HL-60 (cell line): ENCODE measurements around the gene SCUBE1.

Experiments used
- DNase-seq, 2 experiments: peaks; one replicate each; pipeline ENCODE4 v3.0.0-alpha.2; 2010 to 2020; ENCODE audit warnings: low read depth in 1 of 2, low spot score in 1 of 2
- H3K27ac ChIP-seq: fragments of 250-450 bp; sonication (Bioruptor Pico); replicated peaks from 2 replicates; pipeline ENCODE4 v1.5.1; 2020; ENCODE audit warnings: mild to moderate bottlenecking, moderate library complexity
- H3K27me3 ChIP-seq: fragments of 250-450 bp; sonication (Bioruptor Pico); 2 replicates; pipeline ENCODE4 v1.5.1; 2021; ENCODE audit warnings: mild to moderate bottlenecking, moderate library complexity; ENCODE audit not compliant: insufficient read depth, poor library complexity, severe bottlenecking
- H3K4me3 ChIP-seq: replicated peaks from 2 replicates; pipeline ENCODE4 v1.5.1; 2011; ENCODE audit warnings: mild to moderate bottlenecking, control low read depth, low read length; ENCODE audit not compliant: insufficient read depth
- GABPA ChIP-seq: IDR thresholded peaks from 2 replicates; pipeline ENCODE4 v1.6.1; 2012; ENCODE audit warnings: low read depth
- POLR2AphosphoS5 ChIP-seq: IDR thresholded peaks from 2 replicates; pipeline ENCODE4 v1.6.1; 2012; ENCODE audit warnings: low read depth
- SPI1 ChIP-seq: IDR thresholded peaks from 2 replicates; pipeline ENCODE4 v1.6.1; 2012; ENCODE audit warnings: low read depth, mild to moderate bottlenecking, borderline replicate concordance
- TF ChIP-seq, protein P1 (sequence below): IDR thresholded peaks from 2 replicates; pipeline ENCODE4 v1.6.1; 2012; ENCODE audit warnings: low read depth; ENCODE audit not compliant: insufficient replicate concordance
- TF ChIP-seq, protein P2 (sequence below): IDR thresholded peaks from one replicate; pipeline ENCODE4 v1.5.1; 2011; ENCODE audit warnings: low read length, control low read depth, inconsistent platforms; ENCODE audit not compliant: insufficient read depth

The SCUBE1 gene

DNA sequence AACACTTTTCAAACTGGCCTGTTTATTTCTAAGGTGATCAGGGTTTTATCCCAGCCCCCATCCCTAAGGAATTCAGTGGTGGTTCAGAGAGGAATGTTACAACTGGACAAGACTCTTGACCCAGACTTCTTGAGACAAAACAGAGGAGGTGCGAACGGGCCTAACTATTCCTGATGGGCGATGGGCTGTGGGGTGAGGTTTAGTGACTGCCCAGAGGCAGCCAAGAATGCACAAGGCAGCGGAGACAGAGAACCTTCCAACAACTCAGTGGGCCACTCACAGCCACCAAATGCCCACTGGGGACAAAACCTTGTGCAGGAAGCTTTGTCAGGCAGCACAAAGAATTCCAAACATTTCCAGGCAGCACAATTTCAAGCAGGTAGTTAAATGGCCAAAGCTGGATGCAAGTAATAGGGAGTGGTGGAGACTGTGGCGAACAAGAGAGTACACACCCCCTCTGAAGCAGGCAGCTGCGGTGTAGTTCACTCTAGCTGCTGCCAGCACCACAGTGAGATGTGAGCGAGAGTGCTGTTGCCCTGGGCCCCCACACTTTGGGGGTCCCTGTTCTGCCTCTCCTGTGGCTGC is 29.2 kb downstream of the SCUBE1 start:
- TF ChIP-seq, protein P1, sequence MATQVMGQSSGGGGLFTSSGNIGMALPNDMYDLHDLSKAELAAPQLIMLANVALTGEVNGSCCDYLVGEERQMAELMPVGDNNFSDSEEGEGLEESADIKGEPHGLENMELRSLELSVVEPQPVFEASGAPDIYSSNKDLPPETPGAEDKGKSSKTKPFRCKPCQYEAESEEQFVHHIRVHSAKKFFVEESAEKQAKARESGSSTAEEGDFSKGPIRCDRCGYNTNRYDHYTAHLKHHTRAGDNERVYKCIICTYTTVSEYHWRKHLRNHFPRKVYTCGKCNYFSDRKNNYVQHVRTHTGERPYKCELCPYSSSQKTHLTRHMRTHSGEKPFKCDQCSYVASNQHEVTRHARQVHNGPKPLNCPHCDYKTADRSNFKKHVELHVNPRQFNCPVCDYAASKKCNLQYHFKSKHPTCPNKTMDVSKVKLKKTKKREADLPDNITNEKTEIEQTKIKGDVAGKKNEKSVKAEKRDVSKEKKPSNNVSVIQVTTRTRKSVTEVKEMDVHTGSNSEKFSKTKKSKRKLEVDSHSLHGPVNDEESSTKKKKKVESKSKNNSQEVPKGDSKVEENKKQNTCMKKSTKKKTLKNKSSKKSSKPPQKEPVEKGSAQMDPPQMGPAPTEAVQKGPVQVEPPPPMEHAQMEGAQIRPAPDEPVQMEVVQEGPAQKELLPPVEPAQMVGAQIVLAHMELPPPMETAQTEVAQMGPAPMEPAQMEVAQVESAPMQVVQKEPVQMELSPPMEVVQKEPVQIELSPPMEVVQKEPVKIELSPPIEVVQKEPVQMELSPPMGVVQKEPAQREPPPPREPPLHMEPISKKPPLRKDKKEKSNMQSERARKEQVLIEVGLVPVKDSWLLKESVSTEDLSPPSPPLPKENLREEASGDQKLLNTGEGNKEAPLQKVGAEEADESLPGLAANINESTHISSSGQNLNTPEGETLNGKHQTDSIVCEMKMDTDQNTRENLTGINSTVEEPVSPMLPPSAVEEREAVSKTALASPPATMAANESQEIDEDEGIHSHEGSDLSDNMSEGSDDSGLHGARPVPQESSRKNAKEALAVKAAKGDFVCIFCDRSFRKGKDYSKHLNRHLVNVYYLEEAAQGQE = no peak
- no peak for TF ChIP-seq GABPA
- no peak for TF ChIP-seq SPI1
- TF ChIP-seq, protein P2, sequence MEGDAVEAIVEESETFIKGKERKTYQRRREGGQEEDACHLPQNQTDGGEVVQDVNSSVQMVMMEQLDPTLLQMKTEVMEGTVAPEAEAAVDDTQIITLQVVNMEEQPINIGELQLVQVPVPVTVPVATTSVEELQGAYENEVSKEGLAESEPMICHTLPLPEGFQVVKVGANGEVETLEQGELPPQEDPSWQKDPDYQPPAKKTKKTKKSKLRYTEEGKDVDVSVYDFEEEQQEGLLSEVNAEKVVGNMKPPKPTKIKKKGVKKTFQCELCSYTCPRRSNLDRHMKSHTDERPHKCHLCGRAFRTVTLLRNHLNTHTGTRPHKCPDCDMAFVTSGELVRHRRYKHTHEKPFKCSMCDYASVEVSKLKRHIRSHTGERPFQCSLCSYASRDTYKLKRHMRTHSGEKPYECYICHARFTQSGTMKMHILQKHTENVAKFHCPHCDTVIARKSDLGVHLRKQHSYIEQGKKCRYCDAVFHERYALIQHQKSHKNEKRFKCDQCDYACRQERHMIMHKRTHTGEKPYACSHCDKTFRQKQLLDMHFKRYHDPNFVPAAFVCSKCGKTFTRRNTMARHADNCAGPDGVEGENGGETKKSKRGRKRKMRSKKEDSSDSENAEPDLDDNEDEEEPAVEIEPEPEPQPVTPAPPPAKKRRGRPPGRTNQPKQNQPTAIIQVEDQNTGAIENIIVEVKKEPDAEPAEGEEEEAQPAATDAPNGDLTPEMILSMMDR = no peak
- TF ChIP-seq POLR2AphosphoS5 = no peak
- DNase-seq = no peak
- Histone ChIP-seq H3K27me3 (no peaks in the 10 kb centered on the region), H3K4me3 (no peak overlapping the region), H3K27ac (no peak overlapping the region)

DNA sequence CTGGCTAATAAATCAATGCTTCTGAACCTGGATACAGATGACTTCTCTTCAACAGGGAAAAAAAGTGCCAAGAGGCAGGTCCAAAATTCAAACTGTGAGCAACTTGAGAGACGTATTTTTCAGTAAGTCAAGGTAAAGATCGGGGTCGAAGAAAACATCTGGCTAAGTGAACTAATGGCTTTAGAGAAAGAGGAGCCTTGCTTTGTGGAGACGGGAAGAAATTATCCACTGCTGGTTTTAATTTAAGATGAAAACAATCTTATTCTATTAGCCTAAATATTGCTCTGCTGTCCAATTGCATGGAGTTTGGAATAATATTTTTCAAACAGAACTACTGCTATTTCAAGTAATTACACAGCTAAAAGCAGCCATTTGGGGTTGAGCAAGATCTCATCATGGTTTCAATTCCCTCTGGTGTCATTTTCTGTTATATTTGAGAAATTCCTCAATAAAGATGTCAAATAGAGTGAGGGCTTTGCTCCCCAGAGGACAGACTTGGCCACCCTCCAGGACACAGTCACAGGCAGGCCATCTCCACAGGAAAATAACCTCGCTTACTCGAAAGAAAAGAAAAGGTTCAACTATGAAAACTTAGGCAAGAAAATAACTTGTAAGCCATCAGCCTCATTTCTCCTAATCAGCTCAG is 29.8 kb downstream of the SCUBE1 start:
- Histone ChIP-seq H3K27ac (no peak overlapping the region), H3K4me3 (no peak overlapping the region), H3K27me3 (no peaks in the 10 kb centered on the region)
- TF ChIP-seq, protein P1 = no peak
- DNase-seq = no peak

DNA sequence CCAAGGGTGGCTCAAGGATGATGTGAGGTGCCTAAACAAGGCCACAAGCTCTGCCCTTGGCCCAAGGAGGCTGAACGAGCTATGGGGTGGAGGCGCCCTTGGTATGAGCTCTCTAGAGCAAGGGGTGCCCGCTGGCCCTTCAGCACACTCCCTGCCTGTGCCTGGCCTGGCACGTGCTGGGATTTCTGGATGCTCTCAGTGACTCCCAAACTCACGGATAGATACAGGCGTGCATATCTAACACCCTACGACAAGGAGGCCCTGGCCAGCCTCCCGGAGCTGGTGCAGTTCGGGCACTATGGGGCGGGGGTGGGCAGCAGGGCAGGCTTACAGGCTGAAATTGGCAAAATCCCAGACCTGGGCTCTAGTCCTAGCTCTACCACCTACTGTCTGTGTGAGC is 30.6 kb downstream of the SCUBE1 start:
- H3K27ac ChIP-seq = no peak overlapping the region
- no peak overlapping the region for H3K4me3 ChIP-seq
- no peak for DNase-seq
- TF ChIP-seq POLR2AphosphoS5 = no peak
- no peak for TF ChIP-seq GABPA
- TF ChIP-seq, protein P2 = no peak
- TF ChIP-seq SPI1 = no peak
- TF ChIP-seq, protein P1 = no peak
- H3K27me3 ChIP-seq = no peaks in the 10 kb centered on the region
